Left lung (tissue), 10 donors: ENCODE data around the gene WDR73. TPM values are rescaled to one million over a fixed set of nuclear protein-coding genes. Genes with fewer than 3 reads are reported as not detected.
"Not testable (repeated sequence)": the region's sequence is repeated elsewhere in the genome, so short reads cannot be mapped to it uniquely, and the experiment has no call there.

Source experiments
- ATAC-seq: fragments of 200-7000 bp; cut with Tn5 transposase; one replicate; pipeline ENCODE4 v1.9.1; 2020; ENCODE audit warnings: moderate library complexity
- DNase-seq, 4 donors: peaks; one replicate each; pipeline ENCODE4 v3.0.0-alpha.2; 2013 to 2020
- H3K27ac ChIP-seq, 2 donors: fragments of 200-600 bp; sonication (generic) in 1 of 2; one replicate each; pipeline versions ENCODE4 v1.5.0 to v1.8.0; 2020 to 2021
- H3K27me3 ChIP-seq, 2 donors: fragments of 200-600 bp; sonication (generic) in 1 of 2; one replicate each; pipeline versions ENCODE4 v1.5.0 to v1.8.0; 2020 to 2021
- H3K36me3 ChIP-seq, 2 donors: fragments of 200-600 bp; sonication (generic) in 1 of 2; one replicate each; pipeline versions ENCODE4 v1.5.0 to v1.8.0; 2020 to 2021
- H3K4me1 ChIP-seq, 2 donors: fragments of 200-600 bp; one replicate each; pipeline ENCODE4 v1.8.0; 2021
- H3K4me3 ChIP-seq, 2 donors: fragments of 200-600 bp; sonication (generic) in 1 of 2; one replicate each; pipeline versions ENCODE4 v1.5.0 to v1.8.0; 2020 to 2021; ENCODE audit warnings: mild to moderate bottlenecking in 1 of 2
- H3K9me3 ChIP-seq, 2 donors: fragments of 200-600 bp; sonication (generic) in 1 of 2; one replicate each; pipeline versions ENCODE4 v1.5.0 to v1.8.0; 2020 to 2021
- CTCF ChIP-seq, 2 donors: fragments of 200-600 bp; sonication (generic) in 1 of 2; IDR thresholded peaks; one replicate each; pipeline versions ENCODE4 v1.5.0 to v1.8.0; 2021; ENCODE audit warnings: antibody characterized with exemption in 2 of 2
- intact Hi-C, 2 donors: fragments of 100-400 bp; cut with DNase I; formaldehyde crosslinking; loops; one replicate each; pipeline versions ENCODE4 v1.11.2 to v1.14.2; 2022
- polyA plus RNA-seq, 6 donors: library from polyadenylated mRNA; unstranded; fragments of 120-200 nt; gene quantifications; one replicate each; pipeline ENCODE4 v1.2.1, GENCODE V29; 2013; ENCODE audit not compliant: insufficient read length in 6 of 6
- total RNA-seq, 2 donors: library from RNA; stranded (reverse); fragmentation: NEBNext Ultra II Directional; extraction: Animal tissue kit (Norgen Biotek cat#: 25700); gene quantifications; one replicate each; pipeline ENCODE4 v1.2.1, GENCODE V29; 2021
- donor health status: DM: no; HTN: yes; CAD: no.
- donor health status: DM: no; HTN: no; CAD: no.

The WDR73 gene
- total and polyA plus RNA-seq, 8 donors = 25.5 to 48.2 (median 40.2) TPM

- DNase-seq (no peak), ATAC-seq (no peak)
- TF ChIP-seq CTCF (IDR thresholded peaks at IDR 0.05) = no peak
- Histone ChIP-seq H3K4me3 (no peak overlapping the region), H3K4me1 (peaks cover 0 to 18% of the 10 kb centered on the region in 2 donors), H3K27ac (no peak overlapping the region), H3K36me3 (peaks cover 0 to 100% of the 10 kb centered on the region in 2 donors), H3K27me3 (no peaks in the 10 kb centered on the region), H3K9me3 (no peaks in the 10 kb centered on the region)
- intact Hi-C loops = no loop called here
These were observed 8.6 kb downstream of the WDR73 start for GRCh38 chr15:84645496-84645895.

DNA sequence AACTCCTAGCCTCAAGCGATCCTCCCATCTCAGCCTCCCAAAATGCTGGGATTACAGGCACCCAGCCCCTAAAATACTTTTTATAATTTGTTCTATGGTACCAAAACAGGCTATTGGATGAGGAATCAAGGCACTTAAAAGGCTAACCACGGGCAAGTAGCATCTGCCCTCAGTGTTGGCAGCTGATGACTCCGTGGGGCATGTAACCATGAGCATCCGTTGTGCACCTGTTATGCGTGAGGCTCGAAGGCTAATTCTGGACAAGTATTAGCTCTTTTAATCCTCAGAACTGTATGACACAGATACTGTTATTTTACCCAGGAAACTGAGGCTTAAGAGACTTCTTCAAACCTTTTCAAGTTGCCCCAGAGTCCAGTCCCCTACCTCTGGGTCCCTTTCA lies 10.2 kb downstream of the WDR73 start:
- Histone ChIP-seq H3K4me3 (no peak overlapping the region), H3K36me3 (peaks cover 0 to 100% of the 10 kb centered on the region in 2 donors), H3K4me1 (peaks cover 0 to 9% of the 10 kb centered on the region in 2 donors), H3K27me3 (no peaks in the 10 kb centered on the region), H3K27ac (no peak overlapping the region), H3K9me3 (no peaks in the 10 kb centered on the region)
- ATAC-seq = no peak
- no peak for TF ChIP-seq CTCF (IDR thresholded peaks at IDR 0.05)
- intact Hi-C loops = no loop called here
- peak in 1 of 4 donors; percentile 0 for DNase-seq

GRCh38 chr15:84642640-84643039 lies 11.4 kb downstream of the WDR73 start:
- DNase-seq = peak in 1 of 4 donors; percentile 0
- H3K27ac ChIP-seq, H3K9me3 ChIP-seq, H3K4me1 ChIP-seq, H3K27me3 ChIP-seq, ATAC-seq, H3K4me3 ChIP-seq, intact Hi-C loops: not testable (repeated sequence)
- H3K36me3 ChIP-seq = peaks cover 0 to 100% of the 10 kb centered on the region in 2 donors

DNA sequence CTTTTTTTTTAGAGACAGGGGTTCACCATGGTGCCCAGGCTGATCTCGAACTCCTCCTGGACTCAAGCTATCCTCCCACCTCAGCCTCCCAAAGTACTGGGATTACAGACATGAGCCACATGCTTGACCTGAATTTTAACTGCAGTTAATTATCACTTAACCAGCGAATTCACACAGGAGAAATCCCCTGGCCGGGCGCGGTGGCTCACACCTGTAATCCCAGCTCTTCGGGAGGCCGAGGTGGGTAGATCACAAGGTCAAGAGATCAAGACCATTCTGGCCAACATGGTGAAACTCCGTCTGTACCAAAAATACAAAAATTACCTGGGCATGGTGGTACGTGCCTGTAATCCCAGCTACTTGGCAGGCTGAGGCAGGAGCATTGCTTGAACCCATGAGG lies 12.2 kb downstream of the WDR73 start:
- intact Hi-C loops, H3K27me3 ChIP-seq: not testable (repeated sequence)

GRCh38 chr15:84638103-84638502 lies 16.0 kb downstream of the WDR73 start:
- Histone ChIP-seq H3K4me3 (no peak overlapping the region), H3K9me3 (no peaks in the 10 kb centered on the region), H3K4me1 (peaks cover 0 to 26% of the 10 kb centered on the region in 2 donors), H3K27me3 (no peaks in the 10 kb centered on the region), H3K27ac (no peak overlapping the region), H3K36me3 (peaks cover 0 to 71% of the 10 kb centered on the region in 2 donors)
- DNase-seq = no peak
- no peak for ATAC-seq
- intact Hi-C loops = no loop called here
- no peak for TF ChIP-seq CTCF (IDR thresholded peaks at IDR 0.05)

More for the DNA sequence above, 12.2 kb downstream of the WDR73 start:
- not testable (repeated sequence) for H3K9me3 ChIP-seq, H3K4me1 ChIP-seq, ATAC-seq, H3K4me3 ChIP-seq, H3K27ac ChIP-seq
- peak in 1 of 4 donors; percentile 4 for DNase-seq
- peaks cover 0 to 100% of the 10 kb centered on the region in 2 donors for H3K36me3 ChIP-seq

DNA sequence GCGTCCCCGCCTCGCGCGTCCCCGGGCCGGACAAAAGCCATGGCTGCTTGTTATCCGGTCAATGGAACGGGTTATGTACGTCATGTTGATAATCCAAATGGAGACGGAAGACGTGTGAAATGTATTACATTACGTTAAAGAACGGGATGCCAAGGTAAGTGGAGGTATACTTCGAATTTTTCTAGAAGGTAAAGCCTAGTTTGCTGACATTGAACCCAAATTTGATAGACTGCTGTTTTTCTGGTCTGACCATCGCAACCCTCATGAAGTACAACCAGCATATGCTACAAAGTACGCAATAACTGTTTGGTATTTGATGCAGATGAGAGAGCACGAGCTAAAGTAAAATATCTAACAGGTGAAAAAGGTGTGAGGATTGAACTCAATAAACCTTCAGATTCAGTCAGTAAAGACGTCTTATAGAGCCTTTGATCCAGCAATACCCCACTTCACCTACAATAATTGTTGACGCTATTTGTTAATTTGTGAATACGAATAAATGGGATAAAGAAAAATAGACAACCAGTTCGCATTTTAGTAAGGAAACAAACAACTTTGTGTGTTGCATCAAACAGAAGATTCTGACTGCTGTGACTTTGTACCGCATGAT lies 19.8 kb downstream of the WDR73 start:
- peaks cover 14 to 51% of the 10 kb centered on the region in 2 donors for H3K4me1 ChIP-seq
- no peak for ATAC-seq
- no peak for DNase-seq
- H3K27ac ChIP-seq = peak overlapping the region; percentile 86 to 95
- H3K4me3 ChIP-seq = peak overlapping the region; percentile 62
- peaks cover 0 to 33% of the 10 kb centered on the region in 2 donors for H3K36me3 ChIP-seq
- no peak for TF ChIP-seq CTCF (IDR thresholded peaks at IDR 0.05)
- intact Hi-C loops = no loop called here
- no peaks in the 10 kb centered on the region for H3K27me3 ChIP-seq
- no peaks in the 10 kb centered on the region for H3K9me3 ChIP-seq
